OCI-LY7 (cell line): Measurements from ENCODE around the gene CALHM5.

Experiments used
- EZH2phosphoT487 ChIP-seq: fragments of 200-600 bp; sonication (generic); IDR thresholded peaks from 2 replicates; pipeline ENCODE4 v1.6.1; 2018; ENCODE audit warnings: low read depth, borderline replicate concordance, mild to moderate bottlenecking, mixed run types, antibody characterized with exemption, low read length, moderate library complexity, mixed read lengths
- TF ChIP-seq, protein P1 (sequence below): fragments of 200-600 bp; sonication (generic); conservative IDR thresholded peaks from 2 replicates; pipeline ENCODE4 v1.5.1; 2014; ENCODE audit warnings: mild to moderate bottlenecking, antibody characterized with exemption, low read length, moderate library complexity, mixed read lengths

DNA sequence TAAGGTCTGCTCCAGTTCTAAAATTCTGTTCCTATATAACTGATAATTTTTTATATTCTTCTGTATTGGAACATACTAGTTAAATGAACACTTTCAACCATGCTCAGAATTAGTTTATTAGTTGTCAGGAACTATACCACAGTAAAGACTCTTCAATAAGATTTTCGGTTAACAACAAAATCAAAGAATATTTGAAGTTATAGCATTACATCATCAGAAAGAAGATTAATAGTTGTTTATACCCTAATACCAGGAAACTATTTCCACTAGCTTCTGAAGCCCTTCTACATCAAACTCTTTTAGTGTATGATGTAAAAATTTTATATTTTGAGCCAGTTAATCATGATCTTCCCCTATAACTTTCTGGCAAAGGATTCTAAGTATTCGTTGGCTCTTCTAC lies 48.7 kb downstream of the CALHM5 start:
- TF ChIP-seq, protein P1, sequence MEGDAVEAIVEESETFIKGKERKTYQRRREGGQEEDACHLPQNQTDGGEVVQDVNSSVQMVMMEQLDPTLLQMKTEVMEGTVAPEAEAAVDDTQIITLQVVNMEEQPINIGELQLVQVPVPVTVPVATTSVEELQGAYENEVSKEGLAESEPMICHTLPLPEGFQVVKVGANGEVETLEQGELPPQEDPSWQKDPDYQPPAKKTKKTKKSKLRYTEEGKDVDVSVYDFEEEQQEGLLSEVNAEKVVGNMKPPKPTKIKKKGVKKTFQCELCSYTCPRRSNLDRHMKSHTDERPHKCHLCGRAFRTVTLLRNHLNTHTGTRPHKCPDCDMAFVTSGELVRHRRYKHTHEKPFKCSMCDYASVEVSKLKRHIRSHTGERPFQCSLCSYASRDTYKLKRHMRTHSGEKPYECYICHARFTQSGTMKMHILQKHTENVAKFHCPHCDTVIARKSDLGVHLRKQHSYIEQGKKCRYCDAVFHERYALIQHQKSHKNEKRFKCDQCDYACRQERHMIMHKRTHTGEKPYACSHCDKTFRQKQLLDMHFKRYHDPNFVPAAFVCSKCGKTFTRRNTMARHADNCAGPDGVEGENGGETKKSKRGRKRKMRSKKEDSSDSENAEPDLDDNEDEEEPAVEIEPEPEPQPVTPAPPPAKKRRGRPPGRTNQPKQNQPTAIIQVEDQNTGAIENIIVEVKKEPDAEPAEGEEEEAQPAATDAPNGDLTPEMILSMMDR = no peak
- TF ChIP-seq EZH2phosphoT487 = no peak
